SU-DHL-6 (cell line): ENCODE data around the gene SRSF8.

Experiments
- EZH2phosphoT487 ChIP-seq: fragments of 200-600 bp; sonication (generic), shearing (Covaris generic); conservative IDR thresholded peaks from 2 replicates; pipeline ENCODE4 v1.6.1; 2018; ENCODE audit warnings: mild to moderate bottlenecking, antibody characterized with exemption, low read length, moderate library complexity, mixed read lengths
- TF ChIP-seq, protein P1 (sequence below): fragments of 200-600 bp; sonication (generic); IDR thresholded peaks from one replicate; pipeline ENCODE4 v1.5.1; 2017; ENCODE audit warnings: antibody characterized with exemption, mild to moderate bottlenecking, low read length, moderate library complexity; ENCODE audit not compliant: insufficient read depth, poor library complexity, severe bottlenecking

DNA sequence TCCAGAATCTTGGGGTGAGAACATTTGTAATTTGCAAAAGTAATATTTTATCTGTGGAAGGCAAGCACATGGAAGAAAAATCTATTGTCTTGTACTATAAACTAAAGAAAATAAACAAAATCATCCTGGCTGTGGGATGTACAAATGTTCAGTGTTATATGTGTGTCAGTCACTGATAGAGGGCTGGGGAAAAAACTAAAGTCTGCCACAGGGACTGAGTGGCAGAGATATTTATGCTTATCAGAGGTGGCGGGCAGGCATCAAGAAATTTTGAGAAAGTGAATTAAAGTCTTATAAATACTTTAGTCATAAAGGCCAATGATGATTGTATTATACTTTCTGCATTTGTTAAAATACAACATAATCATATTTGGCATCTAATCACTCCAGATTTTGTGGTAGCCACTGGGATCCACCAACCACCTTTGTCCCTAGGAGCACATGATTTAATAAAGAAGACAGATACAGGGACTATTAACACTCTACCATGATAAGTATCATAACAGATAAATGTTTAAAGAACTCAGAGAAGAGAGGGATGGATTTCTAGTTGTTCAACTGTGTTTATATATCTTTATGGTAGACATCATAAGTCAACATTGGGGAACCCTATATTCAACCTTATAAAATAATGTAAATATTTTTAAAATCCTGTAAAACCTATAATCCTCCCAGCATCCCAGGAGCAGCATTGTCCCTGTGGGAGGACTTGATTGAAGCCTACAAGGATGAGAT, 20.3 kb downstream of the SRSF8 start:
- TF ChIP-seq, protein P1, sequence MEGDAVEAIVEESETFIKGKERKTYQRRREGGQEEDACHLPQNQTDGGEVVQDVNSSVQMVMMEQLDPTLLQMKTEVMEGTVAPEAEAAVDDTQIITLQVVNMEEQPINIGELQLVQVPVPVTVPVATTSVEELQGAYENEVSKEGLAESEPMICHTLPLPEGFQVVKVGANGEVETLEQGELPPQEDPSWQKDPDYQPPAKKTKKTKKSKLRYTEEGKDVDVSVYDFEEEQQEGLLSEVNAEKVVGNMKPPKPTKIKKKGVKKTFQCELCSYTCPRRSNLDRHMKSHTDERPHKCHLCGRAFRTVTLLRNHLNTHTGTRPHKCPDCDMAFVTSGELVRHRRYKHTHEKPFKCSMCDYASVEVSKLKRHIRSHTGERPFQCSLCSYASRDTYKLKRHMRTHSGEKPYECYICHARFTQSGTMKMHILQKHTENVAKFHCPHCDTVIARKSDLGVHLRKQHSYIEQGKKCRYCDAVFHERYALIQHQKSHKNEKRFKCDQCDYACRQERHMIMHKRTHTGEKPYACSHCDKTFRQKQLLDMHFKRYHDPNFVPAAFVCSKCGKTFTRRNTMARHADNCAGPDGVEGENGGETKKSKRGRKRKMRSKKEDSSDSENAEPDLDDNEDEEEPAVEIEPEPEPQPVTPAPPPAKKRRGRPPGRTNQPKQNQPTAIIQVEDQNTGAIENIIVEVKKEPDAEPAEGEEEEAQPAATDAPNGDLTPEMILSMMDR: no peak
- TF ChIP-seq EZH2phosphoT487: no peak
